CD14-positive monocyte (primary cell): ENCODE measurements around the gene KCTD2. TPM values are rescaled to one million over a fixed set of nuclear protein-coding genes. Genes with fewer than 3 reads are reported as not detected.

Experiments used
- DNase-seq, 3 donors: peaks; one replicate each; pipeline ENCODE4 v3.0.0-alpha.2; 2011 to 2022
- H2AFZ ChIP-seq: 2 replicates; pipeline ENCODE4 v1.6.0; 2012; ENCODE audit warnings: mild to moderate bottlenecking, low read depth, low read length, inconsistent platforms; ENCODE audit not compliant: insufficient read depth, poor library complexity, severe bottlenecking
- H3K27ac ChIP-seq, 2 donors: 1 replicate in 1 of 2; 2 replicates in 1 of 2; pipeline ENCODE4 v1.5.1; 2012 to 2013; ENCODE audit warnings: low read length in 2 of 2, control low read depth in 1 of 2, inconsistent platforms in 1 of 2, low read depth in 1 of 2, mild to moderate bottlenecking in 1 of 2
- H3K27me3 ChIP-seq, 2 donors: one replicate each; pipeline versions ENCODE4 v1.6.0 to v1.6.1; 2011 to 2013; ENCODE audit warnings: low read length in 2 of 2; ENCODE audit not compliant: control insufficient read depth in 2 of 2, insufficient read depth in 2 of 2
- H3K36me3 ChIP-seq, 2 donors: replicated peaks in 1 of 2; 1 replicate in 1 of 2; 2 replicates in 1 of 2; pipeline versions ENCODE4 v1.5.1 to v1.6.1; 2012 to 2013; ENCODE audit warnings: low read length in 2 of 2, control low read depth in 1 of 2, inconsistent platforms in 1 of 2, mild to moderate bottlenecking in 1 of 2; ENCODE audit not compliant: insufficient read depth in 2 of 2, control insufficient read depth in 1 of 2
- H3K4me1 ChIP-seq, 2 donors: 1 replicate in 1 of 2; 2 replicates in 1 of 2; pipeline versions ENCODE4 v1.5.1 to v1.6.1; 2012 to 2013; ENCODE audit warnings: low read length in 2 of 2, control low read depth in 1 of 2, inconsistent platforms in 1 of 2, mild to moderate bottlenecking in 1 of 2, moderate library complexity in 1 of 2; ENCODE audit not compliant: insufficient read depth in 2 of 2, control insufficient read depth in 1 of 2
- H3K4me2 ChIP-seq: replicated peaks from 2 replicates; pipeline ENCODE3; 2012; ENCODE audit warnings: low read length, moderate library complexity, mild to moderate bottlenecking; ENCODE audit not compliant: poor library complexity, severe bottlenecking; ENCODE audit errors: extremely low read depth
- H3K4me3 ChIP-seq, 3 experiments: fragments of 200-600 bp in 1 of 3; sonication (generic) in 1 of 3; replicated peaks in 1 of 3; 1 replicate in 2 of 3; 2 replicates in 1 of 3; pipeline ENCODE4 v1.5.1; 2011 to 2013; ENCODE audit warnings: low read length in 3 of 3, mild to moderate bottlenecking in 3 of 3, control low read depth in 2 of 3, low read depth in 2 of 3, inconsistent platforms in 1 of 3, moderate library complexity in 1 of 3
- H3K79me2 ChIP-seq: 2 replicates; pipeline ENCODE4 v1.6.0; 2012; ENCODE audit warnings: mild to moderate bottlenecking, control low read depth, inconsistent platforms, low read length, moderate library complexity; ENCODE audit not compliant: insufficient read depth
- H3K9ac ChIP-seq: 2 replicates; pipeline ENCODE4 v1.6.0; 2017; ENCODE audit warnings: low read length, mild to moderate bottlenecking; ENCODE audit not compliant: insufficient read depth, poor library complexity, severe bottlenecking
- H3K9me3 ChIP-seq, 2 donors: replicated peaks in 1 of 2; 1 replicate in 1 of 2; 2 replicates in 1 of 2; pipeline versions ENCODE4 v1.5.1 to v1.6.1; 2012 to 2013; ENCODE audit warnings: low read length in 2 of 2, control low read depth in 1 of 2; ENCODE audit not compliant: control insufficient read depth in 1 of 2, insufficient read depth in 1 of 2
- H4K20me1 ChIP-seq: 2 replicates; pipeline ENCODE4 v1.6.0; 2012; ENCODE audit warnings: mild to moderate bottlenecking, low read length, control low read depth, moderate library complexity; ENCODE audit not compliant: insufficient read depth
- H3K27ac Mint-ChIP-seq, 7 donors: one replicate each; pipeline ENCODE4 v1.8.0; 2020; ENCODE audit warnings: mild to moderate bottlenecking in 7 of 7, mixed read lengths in 7 of 7, moderate library complexity in 6 of 7, inconsistent platforms in 2 of 7
- H3K27me3 Mint-ChIP-seq, 3 donors: one replicate each; pipeline ENCODE4 v1.8.0; 2021 to 2022; ENCODE audit warnings: low read depth in 3 of 3, mild to moderate bottlenecking in 3 of 3, mixed read lengths in 3 of 3, moderate library complexity in 3 of 3, inconsistent platforms in 1 of 3
- H3K36me3 Mint-ChIP-seq, 2 donors: one replicate each; pipeline ENCODE4 v1.8.0; 2020; ENCODE audit warnings: mixed read lengths in 2 of 2, inconsistent platforms in 1 of 2, mild to moderate bottlenecking in 1 of 2
- H3K4me1 Mint-ChIP-seq: one replicate; pipeline ENCODE4 v1.8.0; 2020; ENCODE audit warnings: mild to moderate bottlenecking, mixed read lengths
- H3K4me3 Mint-ChIP-seq, 2 donors: one replicate each; pipeline ENCODE4 v1.8.0; 2020; ENCODE audit warnings: mild to moderate bottlenecking in 2 of 2, mixed read lengths in 2 of 2, moderate library complexity in 1 of 2
- H3K9me3 Mint-ChIP-seq, 7 donors: one replicate each; pipeline ENCODE4 v1.8.0; 2020 to 2022; ENCODE audit warnings: mixed read lengths in 7 of 7, mild to moderate bottlenecking in 6 of 7, moderate library complexity in 6 of 7, inconsistent platforms in 2 of 7
- WGBS: methylation state at CpG from one replicate; pipeline ENCODE4 v1.1.5; 2013; ENCODE audit warnings: missing lambda C conversion rate; ENCODE audit not compliant: insufficient coverage; 5-methylcytosine and 5-hydroxymethylcytosine counted together
- intact Hi-C, 2 donors: fragments of 100-400 bp; cut with micrococcal nuclease; formaldehyde crosslinking; loops; one replicate each; pipeline versions ENCODE4 v1.15.0 to v1.15.1; 2023
- polyA plus RNA-seq, 3 donors: library from polyadenylated mRNA; depleted of rRNA in 1 of 3; unstranded in 2 of 3; stranded (reverse) in 1 of 3; fragments of 300-500 nt in 2 of 3; fragments of >200 nt in 1 of 3; fragmentation: Illumina TruSeq in 2 of 3; gene quantifications; 1 replicate in 2 of 3; 2 replicates in 1 of 3; pipeline ENCODE4 v1.2.3, GENCODE V29; 2012 to 2021
- TF ChIP-seq, protein P1 (sequence below): fragments of 200-600 bp; IDR thresholded peaks from one replicate; pipeline ENCODE4 v1.8.0; 2022; ENCODE audit warnings: antibody characterized with exemption, mild to moderate bottlenecking

KCTD2 gene
- polyA plus RNA-seq, 3 donors: 2.8 to 17.0 (median 2.9) TPM

DNA sequence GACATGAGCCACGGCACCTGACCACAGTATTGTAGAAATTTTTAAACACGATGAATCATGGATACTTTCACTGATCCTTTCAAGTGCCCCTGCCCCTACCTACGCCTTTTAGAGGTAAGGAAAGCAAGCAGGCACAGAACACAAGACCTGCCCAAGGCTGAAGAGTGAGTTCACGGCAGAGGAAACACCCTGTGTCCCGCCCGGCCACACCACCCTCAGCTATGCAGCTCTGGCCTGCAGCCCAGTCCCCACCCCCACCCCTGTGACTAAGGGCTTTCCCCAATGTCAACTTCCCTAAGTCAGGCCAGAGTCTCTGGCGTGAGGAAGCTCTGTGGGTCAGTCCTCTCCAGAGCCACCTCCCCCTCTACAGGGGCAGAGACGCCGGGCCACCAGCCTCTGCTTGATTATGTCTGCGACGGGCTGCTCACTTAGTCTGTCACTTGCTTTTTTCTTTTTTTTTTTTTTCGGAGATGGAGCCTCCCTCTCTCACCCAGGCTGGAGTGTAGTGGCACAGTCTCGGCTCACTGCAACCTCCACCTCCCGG, 49.1 kb downstream of the KCTD2 start:
- peak overlapping the region in 1 of 3 experiments; percentile 52 for H3K4me3 ChIP-seq
- no peaks in the 10 kb centered on the region for H3K27me3 ChIP-seq
- peak overlapping the region; percentile 88 to 96 (median 92) for H3K27ac Mint-ChIP-seq
- no peaks in the 10 kb centered on the region for H3K9me3 ChIP-seq
- peaks cover 0 to 2% (median 0%) of the 10 kb centered on the region in 7 donors for H3K9me3 Mint-ChIP-seq
- H3K27me3 Mint-ChIP-seq: peaks cover 2 to 3% (median 3%) of the 10 kb centered on the region in 3 donors
- H3K9ac ChIP-seq: no peak overlapping the region
- peaks cover 35 to 64% of the 10 kb centered on the region in 2 donors for H3K36me3 Mint-ChIP-seq
- peak overlapping the region; percentile 48 to 76 for H3K4me3 Mint-ChIP-seq
- peak; percentile 92 to 96 (median 96) for DNase-seq
- intact Hi-C loops: no loop called here
- peaks cover 8% of the 10 kb centered on the region for H4K20me1 ChIP-seq
- whole genome bisulfite sequencing: 0% methylated on average over 6 of the region's 14 CpGs
- H3K4me2 ChIP-seq: peak overlapping the region; percentile 62
- TF ChIP-seq, protein P1, sequence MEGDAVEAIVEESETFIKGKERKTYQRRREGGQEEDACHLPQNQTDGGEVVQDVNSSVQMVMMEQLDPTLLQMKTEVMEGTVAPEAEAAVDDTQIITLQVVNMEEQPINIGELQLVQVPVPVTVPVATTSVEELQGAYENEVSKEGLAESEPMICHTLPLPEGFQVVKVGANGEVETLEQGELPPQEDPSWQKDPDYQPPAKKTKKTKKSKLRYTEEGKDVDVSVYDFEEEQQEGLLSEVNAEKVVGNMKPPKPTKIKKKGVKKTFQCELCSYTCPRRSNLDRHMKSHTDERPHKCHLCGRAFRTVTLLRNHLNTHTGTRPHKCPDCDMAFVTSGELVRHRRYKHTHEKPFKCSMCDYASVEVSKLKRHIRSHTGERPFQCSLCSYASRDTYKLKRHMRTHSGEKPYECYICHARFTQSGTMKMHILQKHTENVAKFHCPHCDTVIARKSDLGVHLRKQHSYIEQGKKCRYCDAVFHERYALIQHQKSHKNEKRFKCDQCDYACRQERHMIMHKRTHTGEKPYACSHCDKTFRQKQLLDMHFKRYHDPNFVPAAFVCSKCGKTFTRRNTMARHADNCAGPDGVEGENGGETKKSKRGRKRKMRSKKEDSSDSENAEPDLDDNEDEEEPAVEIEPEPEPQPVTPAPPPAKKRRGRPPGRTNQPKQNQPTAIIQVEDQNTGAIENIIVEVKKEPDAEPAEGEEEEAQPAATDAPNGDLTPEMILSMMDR: no peak
- H3K36me3 ChIP-seq: peaks cover 36 to 45% of the 10 kb centered on the region in 2 donors
- peak overlapping the region; percentile 29 for H2AFZ ChIP-seq
- peaks cover 52% of the 10 kb centered on the region for H3K4me1 Mint-ChIP-seq
- H3K79me2 ChIP-seq: peaks cover 37% of the 10 kb centered on the region
- H3K4me1 ChIP-seq: peaks cover 57% of the 10 kb centered on the region in 2 donors
- H3K27ac ChIP-seq: peak overlapping the region; percentile 38 to 78

DNA sequence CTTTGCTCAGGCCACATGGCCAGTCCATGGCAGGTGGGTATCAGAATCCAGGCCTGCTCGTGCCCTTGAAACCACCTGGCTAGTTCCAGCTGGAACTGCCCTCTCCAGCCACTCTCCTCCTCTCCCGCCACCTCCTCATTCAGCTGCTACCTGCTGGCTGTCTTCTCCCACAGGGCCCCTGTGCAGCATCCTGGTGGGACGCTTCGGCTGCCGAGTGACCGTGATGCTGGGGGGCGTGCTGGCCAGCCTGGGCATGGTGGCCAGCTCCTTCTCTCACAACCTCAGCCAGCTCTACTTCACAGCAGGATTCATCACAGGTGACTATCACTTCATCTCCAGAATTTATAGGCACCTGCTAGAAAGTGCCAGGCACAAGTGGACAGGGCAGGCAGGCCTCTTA, 50.8 kb downstream of the KCTD2 start:
- Histone ChIP-seq H3K4me2 (no peak overlapping the region), H3K9ac (no peak overlapping the region), H3K27ac (no peak overlapping the region), H3K79me2 (peaks cover 21% of the 10 kb centered on the region), H3K4me3 (no peak overlapping the region), H3K4me1 (peaks cover 53% of the 10 kb centered on the region in 2 donors), H3K36me3 (peaks cover 36 to 45% of the 10 kb centered on the region in 2 donors), H4K20me1 (peaks cover 4% of the 10 kb centered on the region), H3K9me3 (no peaks in the 10 kb centered on the region), H2AFZ (no peak overlapping the region), H3K27me3 (no peaks in the 10 kb centered on the region)
- Mint-ChIP-seq H3K9me3 (peaks cover 0 to 2% (median 0%) of the 10 kb centered on the region in 7 donors), H3K27me3 (peaks cover 0 to 4% (median 3%) of the 10 kb centered on the region in 3 donors), H3K4me1 (peaks cover 49% of the 10 kb centered on the region), H3K27ac (peak overlapping the region in 2 of 7 donors; percentile 50 to 68), H3K4me3 (no peak overlapping the region), H3K36me3 (peaks cover 37 to 74% of the 10 kb centered on the region in 2 donors)
- intact Hi-C loops: no loop called here
- TF ChIP-seq, protein P1: no peak
- no peak for DNase-seq
- 96% methylated on average over 7 of the region's 7 CpGs for WGBS
